Naive thymus-derived CD4-positive, alpha-beta T cell (primary cell): Measurements from ENCODE around the gene GAS2L1. TPM values are rescaled to one million over a fixed set of nuclear protein-coding genes. Genes with fewer than 3 reads are reported as not detected.
A peak's percentile ranks its signal among the peaks of the same experiment; 100 is the strongest.

Experiments used
- ATAC-seq: fragments of 150-1000 bp; cut with Tn5 transposase; 2 replicates; pipeline ENCODE4 v1.10.0; 2021; ENCODE audit warnings: mild to moderate bottlenecking, moderate library complexity
- CTCF ChIA-PET: fragments of 350-600 bp; sonication (Branson Sonifier 250); formaldehyde crosslinking; loops from one replicate; lab custom pipeline; 2021; ENCODE audit warnings: antibody characterized with exemption; lab: Charles Lee
- POLR2A ChIA-PET: fragments of 350-600 bp; sonication (Branson Sonifier 250); formaldehyde crosslinking; loops from one replicate; lab custom pipeline; 2021; ENCODE audit warnings: antibody characterized with exemption, inconsistent platforms; lab: Charles Lee
- DNase-seq, 9 donors: peaks; one replicate each; pipeline versions ENCODE4 v3.0.0 to v3.0.0-alpha.2; 2020 to 2022; ENCODE audit warnings: mixed read lengths in 1 of 9
- H3K27ac ChIP-seq: one replicate; pipeline ENCODE4 v1.7.0; 2013; ENCODE audit warnings: mild to moderate bottlenecking, low read depth, low read length, moderate library complexity
- H3K27me3 ChIP-seq, 2 donors: one replicate each; pipeline ENCODE4 v1.7.0; 2013; ENCODE audit warnings: low read length in 2 of 2, mild to moderate bottlenecking in 2 of 2, moderate library complexity in 2 of 2; ENCODE audit not compliant: control insufficient read depth in 2 of 2, insufficient read depth in 2 of 2
- H3K36me3 ChIP-seq, 3 experiments: 1 replicate in 2 of 3; 2 replicates in 1 of 3; pipeline ENCODE4 v1.7.0; 2013; ENCODE audit warnings: low read length in 3 of 3, mild to moderate bottlenecking in 3 of 3, moderate library complexity in 1 of 3; ENCODE audit not compliant: insufficient read depth in 3 of 3, control insufficient read depth in 2 of 3
- H3K4me1 ChIP-seq, 2 donors: one replicate each; pipeline ENCODE4 v1.7.0; 2013; ENCODE audit warnings: low read length in 2 of 2, mild to moderate bottlenecking in 2 of 2, moderate library complexity in 1 of 2; ENCODE audit not compliant: control insufficient read depth in 2 of 2, insufficient read depth in 2 of 2
- H3K4me3 ChIP-seq: 2 replicates; pipeline ENCODE4 v1.7.0; 2013; ENCODE audit warnings: mild to moderate bottlenecking, low read length
- H3K9me3 ChIP-seq, 3 experiments: 1 replicate in 2 of 3; 2 replicates in 1 of 3; pipeline ENCODE4 v1.7.0; 2013; ENCODE audit warnings: low read length in 3 of 3; ENCODE audit not compliant: control insufficient read depth in 2 of 3
- H3K27ac Mint-ChIP-seq, 9 donors: one replicate each; pipeline ENCODE4 v1.8.0; 2020 to 2022; ENCODE audit warnings: mixed read lengths in 9 of 9, mild to moderate bottlenecking in 8 of 9, moderate library complexity in 5 of 9, inconsistent platforms in 2 of 9
- H3K27me3 Mint-ChIP-seq, 5 donors: one replicate each; pipeline ENCODE4 v1.8.0; 2021 to 2022; ENCODE audit warnings: mixed read lengths in 5 of 5, mild to moderate bottlenecking in 1 of 5
- H3K36me3 Mint-ChIP-seq, 5 donors: one replicate each; pipeline ENCODE4 v1.8.0; 2020 to 2022; ENCODE audit warnings: mixed read lengths in 5 of 5, mild to moderate bottlenecking in 3 of 5, inconsistent platforms in 1 of 5
- H3K4me1 Mint-ChIP-seq, 7 donors: one replicate each; pipeline ENCODE4 v1.8.0; 2020 to 2022; ENCODE audit warnings: mixed read lengths in 7 of 7, mild to moderate bottlenecking in 3 of 7, inconsistent platforms in 1 of 7
- H3K4me3 Mint-ChIP-seq, 10 donors: one replicate each; pipeline ENCODE4 v1.8.0; 2020 to 2022; ENCODE audit warnings: mild to moderate bottlenecking in 10 of 10, mixed read lengths in 10 of 10, moderate library complexity in 6 of 10, inconsistent platforms in 2 of 10
- H3K9me3 Mint-ChIP-seq, 11 donors: one replicate each; pipeline ENCODE4 v1.8.0; 2020 to 2022; ENCODE audit warnings: mixed read lengths in 11 of 11, mild to moderate bottlenecking in 4 of 11, inconsistent platforms in 1 of 11, moderate library complexity in 1 of 11
- intact Hi-C, 2 donors: fragments of 100-400 bp; cut with micrococcal nuclease; formaldehyde crosslinking; loops; one replicate each; pipeline ENCODE4 v1.15.1; 2023
- polyA plus RNA-seq, 2 donors: library from polyadenylated mRNA; unstranded; fragments of 300-500 nt; fragmentation: Illumina TruSeq; gene quantifications; one replicate each; pipeline ENCODE4 v1.2.3, GENCODE V29; 2021
- total RNA-seq, 6 experiments: library from RNA in 5 of 6; stranded (reverse) in 5 of 6; gene quantifications; 1 replicate in 5 of 6; 2 replicates in 1 of 6; pipeline ENCODE4 v1.2.3 and lab custom pipeline; 2021 to 2026

Gene GAS2L1
- total and polyA plus RNA-seq, 7 experiments from 2014 or later = 0.09 to 7.5 (median 0.54) TPM; not detected in 2

GRCh38 chr22:29310065-29310862 is 3.8 kb downstream of the GAS2L1 start:
- no peak overlapping the region for H3K27ac ChIP-seq
- POLR2A ChIA-PET = no interaction called here
- DNase-seq (no peak), ATAC-seq (no peak)
- Mint-ChIP-seq H3K36me3 (no peaks in the 10 kb centered on the region), H3K4me1 (peaks cover 20 to 33% (median 30%) of the 10 kb centered on the region in 7 donors), H3K27me3 (peaks cover 33 to 42% (median 34%) of the 10 kb centered on the region in 5 donors), H3K27ac (no peak overlapping the region), H3K9me3 (peaks cover 0 to 3% (median 0%) of the 10 kb centered on the region in 11 donors), H3K4me3 (peak overlapping the region in 1 of 10 donors; percentile 21)
- no peaks in the 10 kb centered on the region for H3K36me3 ChIP-seq
- intact Hi-C loops = no loop called here
- H3K4me3 ChIP-seq = no peak overlapping the region
- CTCF ChIA-PET = no interaction called here
- H3K27me3 ChIP-seq = peaks cover 0 to 29% of the 10 kb centered on the region in 2 donors
- H3K9me3 ChIP-seq = no peaks in the 10 kb centered on the region
- peaks cover 3 to 23% of the 10 kb centered on the region in 2 donors for H3K4me1 ChIP-seq

DNA sequence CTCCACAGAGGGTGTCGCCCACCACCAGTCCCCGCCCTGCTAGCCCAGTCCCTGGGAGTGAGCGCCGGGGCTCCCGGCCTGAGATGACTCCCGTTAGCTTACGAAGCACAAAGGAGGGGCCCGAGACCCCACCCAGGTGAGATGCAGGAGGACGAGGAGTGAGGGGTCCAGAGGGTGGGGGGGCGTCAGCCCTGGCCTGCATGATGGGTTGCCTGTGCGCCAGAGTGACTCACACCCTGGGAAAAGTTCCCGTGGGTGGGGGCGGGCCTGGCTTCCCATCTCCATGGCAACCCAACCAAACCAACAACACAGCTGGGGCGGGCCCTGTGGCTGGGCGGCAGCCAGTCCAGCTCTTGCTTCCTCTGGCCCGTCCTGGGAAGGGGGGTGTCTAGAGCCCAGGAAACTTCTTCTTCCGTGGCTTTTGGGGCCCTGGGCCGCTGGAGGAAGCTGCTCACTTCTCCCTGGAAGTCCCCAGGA is 4.5 kb downstream of the GAS2L1 start:
- DNase-seq (peak in 3 of 9 donors; percentile 25 to 84 (median 32)), ATAC-seq (peak; percentile 83)
- Histone ChIP-seq H3K27ac (no peak overlapping the region), H3K9me3 (no peaks in the 10 kb centered on the region), H3K27me3 (peaks cover 0 to 28% of the 10 kb centered on the region in 2 donors), H3K4me1 (peaks cover 3 to 21% of the 10 kb centered on the region in 2 donors), H3K4me3 (no peak overlapping the region), H3K36me3 (no peaks in the 10 kb centered on the region)
- Mint-ChIP-seq H3K27me3 (peaks cover 28 to 41% (median 34%) of the 10 kb centered on the region in 5 donors), H3K4me1 (peaks cover 20 to 32% (median 25%) of the 10 kb centered on the region in 7 donors), H3K9me3 (peaks cover 0 to 2% (median 0%) of the 10 kb centered on the region in 11 donors), H3K36me3 (no peaks in the 10 kb centered on the region), H3K4me3 (no peak overlapping the region), H3K27ac (no peak overlapping the region)
- POLR2A ChIA-PET = no interaction called here
- intact Hi-C loops = no loop called here
- CTCF ChIA-PET = no interaction called here

- Histone ChIP-seq H3K4me1 (peaks cover 0 to 13% of the 10 kb centered on the region in 2 donors), H3K27ac (no peak overlapping the region), H3K36me3 (no peaks in the 10 kb centered on the region), H3K9me3 (no peaks in the 10 kb centered on the region), H3K4me3 (no peak overlapping the region), H3K27me3 (peaks cover 0 to 27% of the 10 kb centered on the region in 2 donors)
- Mint-ChIP-seq H3K9me3 (peaks cover 0 to 2% (median 0%) of the 10 kb centered on the region in 11 donors), H3K4me1 (peaks cover 14 to 32% (median 22%) of the 10 kb centered on the region in 7 donors), H3K36me3 (peaks cover 0 to 1% (median 0%) of the 10 kb centered on the region in 5 donors), H3K4me3 (no peak overlapping the region), H3K27ac (no peak overlapping the region), H3K27me3 (peaks cover 29 to 42% (median 34%) of the 10 kb centered on the region in 5 donors)
- CTCF ChIA-PET = no interaction called here
- POLR2A ChIA-PET = interaction anchor here (0.7 kb wide), 1 partner anchor 43 kb away, joined by 3 read pairs; no protein-coding TSS in a partner anchor
- intact Hi-C loops = no loop called here
- ATAC-seq (no peak), DNase-seq (no peak)
These were observed 5.2 kb downstream of the GAS2L1 start for GRCh38 chr22:29311464-29312217.

DNA sequence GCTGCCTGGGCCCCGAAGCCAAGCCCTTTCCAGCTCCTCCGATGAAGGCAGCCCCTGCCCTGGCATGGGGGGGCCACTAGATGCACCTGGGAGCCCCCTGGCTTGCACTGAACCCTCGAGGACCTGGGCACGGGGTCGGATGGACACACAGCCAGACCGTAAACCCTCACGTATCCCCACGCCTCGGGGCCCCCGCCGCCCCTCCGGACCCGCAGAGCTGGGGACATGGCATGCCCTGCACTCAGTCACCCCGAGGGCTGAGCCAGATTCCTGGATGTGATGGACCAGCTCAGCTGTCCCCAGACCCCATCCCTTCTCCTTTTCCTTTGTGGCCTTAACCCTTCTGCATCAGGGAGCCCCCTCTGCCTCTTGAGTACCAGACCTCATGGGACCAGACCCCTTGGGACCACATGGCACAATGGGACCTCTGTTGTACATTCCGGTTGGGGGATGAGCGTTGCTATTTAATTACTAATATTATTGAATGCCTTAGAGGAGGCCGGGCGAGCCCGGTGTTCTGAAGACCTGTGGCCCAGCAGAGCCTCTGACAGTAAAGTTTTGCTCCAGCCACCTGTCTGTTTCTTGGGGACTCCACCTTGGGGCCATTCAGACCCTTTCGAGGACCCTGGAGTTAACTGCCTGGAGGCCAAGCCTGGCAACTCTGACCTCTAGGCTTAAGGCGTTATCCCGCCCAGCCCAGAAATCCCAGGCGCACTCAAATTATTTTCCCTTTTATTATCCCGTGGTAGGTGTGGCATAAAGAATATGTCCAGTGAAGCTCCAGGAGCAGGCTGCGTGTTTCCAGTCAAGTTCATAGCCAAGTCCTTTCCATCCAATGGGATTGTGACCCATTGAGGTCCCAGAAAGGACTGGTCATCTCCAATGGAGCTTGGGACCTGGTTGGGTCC is 6.0 kb downstream of the GAS2L1 start:
- CTCF ChIA-PET = no interaction called here
- Mint-ChIP-seq H3K4me3 (peak overlapping the region in 2 of 10 donors; percentile 42 to 77), H3K4me1 (peaks cover 13 to 29% (median 23%) of the 10 kb centered on the region in 7 donors), H3K36me3 (peaks cover 0 to 3% (median 0%) of the 10 kb centered on the region in 5 donors), H3K27me3 (peaks cover 30 to 48% (median 38%) of the 10 kb centered on the region in 5 donors), H3K27ac (no peak overlapping the region), H3K9me3 (peaks cover 0 to 2% (median 0%) of the 10 kb centered on the region in 11 donors)
- H3K4me3 ChIP-seq = no peak overlapping the region
- POLR2A ChIA-PET = interaction anchor here (0.7 kb wide), 1 partner anchor 44 kb away, joined by 3 read pairs; no protein-coding TSS in a partner anchor
- H3K9me3 ChIP-seq = no peaks in the 10 kb centered on the region
- no peaks in the 10 kb centered on the region for H3K36me3 ChIP-seq
- DNase-seq = no peak
- intact Hi-C loops = no loop called here
- no peak overlapping the region for H3K27ac ChIP-seq
- H3K4me1 ChIP-seq = peaks cover 0 to 13% of the 10 kb centered on the region in 2 donors
- H3K27me3 ChIP-seq = peaks cover 0 to 27% of the 10 kb centered on the region in 2 donors
- ATAC-seq = no peak

DNA sequence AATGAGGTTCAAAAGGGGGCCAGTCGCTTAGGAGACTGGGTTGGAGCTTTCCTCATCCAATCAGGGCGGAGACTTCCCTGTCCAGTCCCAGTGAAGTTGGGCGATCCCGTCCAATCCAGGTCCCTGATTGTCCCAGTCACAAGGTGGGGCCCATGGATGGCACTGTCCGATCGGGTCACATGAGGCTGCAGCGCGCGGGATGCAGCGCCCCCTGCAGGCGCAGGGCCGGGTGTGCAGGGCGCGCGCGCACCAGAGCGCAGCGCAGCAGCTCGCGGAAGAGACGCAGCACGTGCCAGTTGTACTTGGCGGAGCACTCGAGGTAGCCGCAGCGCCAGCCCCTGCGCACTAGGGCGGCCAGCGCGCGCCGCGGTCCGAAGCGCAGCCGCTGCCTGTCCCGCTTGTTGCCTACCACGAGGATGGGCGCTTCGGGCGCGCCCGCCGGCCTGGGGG is 6.7 kb downstream of the GAS2L1 start:
- no peak overlapping the region for H3K4me3 ChIP-seq
- peaks cover 0 to 27% of the 10 kb centered on the region in 2 donors for H3K27me3 ChIP-seq
- peaks cover 0 to 2% (median 0%) of the 10 kb centered on the region in 11 donors for H3K9me3 Mint-ChIP-seq
- peaks cover 11 to 27% (median 21%) of the 10 kb centered on the region in 7 donors for H3K4me1 Mint-ChIP-seq
- peaks cover 0 to 3% (median 0%) of the 10 kb centered on the region in 5 donors for H3K36me3 Mint-ChIP-seq
- peak overlapping the region in 2 of 10 donors; percentile 42 to 77 for H3K4me3 Mint-ChIP-seq
- intact Hi-C loops = no loop called here
- ChIA-PET POLR2A (no interaction called here), CTCF (no interaction called here)
- H3K36me3 ChIP-seq = no peaks in the 10 kb centered on the region
- ATAC-seq (no peak), DNase-seq (no peak)
- peaks cover 28 to 52% (median 38%) of the 10 kb centered on the region in 5 donors for H3K27me3 Mint-ChIP-seq
- H3K4me1 ChIP-seq = peaks cover 0 to 13% of the 10 kb centered on the region in 2 donors
- H3K9me3 ChIP-seq = no peaks in the 10 kb centered on the region
- no peak overlapping the region for H3K27ac ChIP-seq
- no peak overlapping the region for H3K27ac Mint-ChIP-seq
